Thoracic aorta endothelial cell (primary cell): ENCODE measurements around the gene DCST1. TPM values are rescaled to one million over a fixed set of nuclear protein-coding genes. Genes with fewer than 3 reads are reported as not detected.

Source experiments
- total RNA-seq: library from RNA; depleted of rRNA; stranded (reverse); fragments of >200 nt; gene quantifications from 2 replicates; pipeline ENCODE4 v1.2.3, GENCODE V29; 2012

The DCST1 gene, protein sequence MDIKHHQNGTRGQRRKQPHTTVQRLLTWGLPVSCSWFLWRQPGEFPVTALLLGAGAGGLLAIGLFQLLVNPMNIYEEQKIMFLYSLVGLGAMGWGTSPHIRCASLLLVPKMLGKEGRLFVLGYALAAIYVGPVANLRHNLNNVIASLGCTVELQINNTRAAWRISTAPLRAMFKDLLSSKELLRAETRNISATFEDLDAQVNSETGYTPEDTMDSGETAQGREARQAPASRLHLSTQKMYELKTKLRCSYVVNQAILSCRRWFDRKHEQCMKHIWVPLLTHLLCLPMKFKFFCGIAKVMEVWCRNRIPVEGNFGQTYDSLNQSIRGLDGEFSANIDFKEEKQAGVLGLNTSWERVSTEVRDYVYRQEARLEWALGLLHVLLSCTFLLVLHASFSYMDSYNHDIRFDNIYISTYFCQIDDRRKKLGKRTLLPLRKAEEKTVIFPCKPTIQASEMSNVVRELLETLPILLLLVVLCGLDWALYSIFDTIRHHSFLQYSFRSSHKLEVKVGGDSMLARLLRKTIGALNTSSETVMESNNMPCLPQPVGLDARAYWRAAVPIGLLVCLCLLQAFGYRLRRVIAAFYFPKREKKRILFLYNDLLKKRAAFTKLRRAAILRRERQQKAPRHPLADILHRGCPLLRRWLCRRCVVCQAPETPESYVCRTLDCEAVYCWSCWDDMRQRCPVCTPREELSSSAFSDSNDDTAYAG
- total RNA-seq = not detected in 2 replicates

DNA sequence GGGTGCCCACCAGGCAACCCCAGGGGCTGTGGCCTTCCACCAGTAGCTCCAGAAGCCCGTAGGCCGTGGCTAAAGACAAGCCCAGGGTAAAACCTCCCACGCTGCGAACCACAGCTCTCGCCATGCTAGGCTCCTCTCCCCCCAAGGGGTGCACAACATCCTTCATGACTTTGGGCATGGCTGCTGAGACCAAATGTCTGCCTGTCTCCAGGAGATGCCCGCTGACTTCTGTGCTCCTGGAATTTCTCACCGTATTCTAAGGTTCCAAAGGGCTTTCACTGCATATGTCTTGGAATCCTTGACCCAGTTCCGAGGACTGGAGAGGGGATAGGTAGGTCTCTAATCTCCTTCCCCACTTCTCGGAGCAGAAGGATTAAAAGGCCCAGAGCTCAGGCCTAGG lies at the start of gene DCST1, which contains the start of gene DCST2:
DCST1 (plus strand) TSS at position 301 of the 400 bp plus-strand sequence. CDS start 213 bp downstream, outside the sequence.
DCST2 (minus strand) TSS at position 258 of the 400 bp plus-strand sequence; CDS start at position 178, 80 bp downstream.

DNA sequence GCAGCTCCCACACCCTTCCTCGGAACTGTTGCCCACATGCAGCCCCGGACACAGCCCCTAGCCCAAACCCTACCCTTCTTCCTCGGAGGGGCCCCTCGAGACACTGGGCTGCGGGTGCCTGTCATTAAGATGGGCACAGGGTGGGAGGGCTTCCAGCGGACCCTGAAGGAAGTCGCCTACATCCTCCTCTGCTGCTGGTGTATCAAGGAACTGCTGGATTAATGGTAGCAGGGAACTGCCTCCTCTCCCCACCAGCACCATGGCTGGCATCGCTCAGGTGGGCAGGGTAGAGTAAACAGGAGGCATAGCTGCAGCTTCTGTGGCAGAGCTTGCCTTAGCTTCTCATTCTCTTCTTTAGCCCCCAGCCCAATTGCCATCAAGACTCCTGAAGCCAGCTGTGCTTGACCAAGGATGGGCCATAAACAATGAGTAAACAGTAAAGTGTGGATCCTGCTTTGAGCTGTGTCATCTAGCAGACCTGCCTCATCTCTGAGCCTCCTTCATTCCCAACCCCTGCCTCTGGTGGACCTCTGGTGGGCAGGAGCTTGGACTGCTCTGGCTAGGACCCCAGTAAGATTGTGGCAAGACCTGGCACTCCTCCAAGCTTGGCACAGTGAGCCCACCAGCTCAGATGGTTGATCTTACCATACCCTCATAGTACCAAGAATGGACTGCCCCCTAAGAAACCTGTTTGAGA lies 39.9 kb upstream of the DCST1 start, which contains the start of gene LENEP:
LENEP (plus strand) TSS at position 15 of the 697 bp plus-strand sequence; CDS start at position 37, 22 bp downstream.

DNA sequence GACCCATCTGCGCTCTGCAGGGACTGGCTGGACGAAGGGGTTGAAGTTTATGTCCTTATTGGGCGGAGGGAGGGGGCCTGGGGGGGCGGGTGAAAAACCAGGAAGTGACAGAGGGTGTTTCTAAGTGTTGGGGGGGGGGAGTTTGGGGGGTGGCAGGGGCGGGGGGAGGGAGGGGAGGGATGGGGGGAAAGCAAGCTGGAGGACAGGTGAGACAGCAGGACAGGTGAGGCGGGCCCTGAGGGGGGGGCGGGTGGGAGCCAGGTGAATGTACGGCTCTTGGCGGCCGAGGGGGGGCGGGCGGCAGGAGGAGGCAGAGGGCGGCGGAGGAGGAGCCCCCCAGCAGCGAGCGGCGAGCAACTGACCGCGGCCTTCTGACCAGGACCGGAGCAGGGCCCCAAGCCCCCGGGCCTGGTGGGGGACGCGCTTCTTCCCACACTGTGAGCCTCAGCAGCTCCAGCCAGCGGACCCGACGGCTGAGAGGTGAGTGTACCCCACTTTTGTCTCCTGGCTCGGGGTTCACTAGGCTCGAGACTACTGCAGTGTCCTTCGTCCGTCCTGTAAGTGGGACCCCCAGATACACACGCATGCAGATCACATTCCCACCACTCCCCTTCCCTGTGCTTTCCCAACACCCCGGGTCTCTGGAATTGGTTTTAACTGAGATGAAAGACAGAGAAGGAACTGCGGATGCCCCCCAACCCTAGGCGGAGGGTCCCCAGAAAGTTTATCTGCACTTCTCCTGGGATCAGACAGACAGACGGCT lies 31.0 kb upstream of the DCST1 start, which contains the start of gene ZBTB7B:
ZBTB7B (plus strand) TSS at position 339 of the 763 bp plus-strand sequence. CDS start 11,859 bp downstream, outside the sequence.

DNA sequence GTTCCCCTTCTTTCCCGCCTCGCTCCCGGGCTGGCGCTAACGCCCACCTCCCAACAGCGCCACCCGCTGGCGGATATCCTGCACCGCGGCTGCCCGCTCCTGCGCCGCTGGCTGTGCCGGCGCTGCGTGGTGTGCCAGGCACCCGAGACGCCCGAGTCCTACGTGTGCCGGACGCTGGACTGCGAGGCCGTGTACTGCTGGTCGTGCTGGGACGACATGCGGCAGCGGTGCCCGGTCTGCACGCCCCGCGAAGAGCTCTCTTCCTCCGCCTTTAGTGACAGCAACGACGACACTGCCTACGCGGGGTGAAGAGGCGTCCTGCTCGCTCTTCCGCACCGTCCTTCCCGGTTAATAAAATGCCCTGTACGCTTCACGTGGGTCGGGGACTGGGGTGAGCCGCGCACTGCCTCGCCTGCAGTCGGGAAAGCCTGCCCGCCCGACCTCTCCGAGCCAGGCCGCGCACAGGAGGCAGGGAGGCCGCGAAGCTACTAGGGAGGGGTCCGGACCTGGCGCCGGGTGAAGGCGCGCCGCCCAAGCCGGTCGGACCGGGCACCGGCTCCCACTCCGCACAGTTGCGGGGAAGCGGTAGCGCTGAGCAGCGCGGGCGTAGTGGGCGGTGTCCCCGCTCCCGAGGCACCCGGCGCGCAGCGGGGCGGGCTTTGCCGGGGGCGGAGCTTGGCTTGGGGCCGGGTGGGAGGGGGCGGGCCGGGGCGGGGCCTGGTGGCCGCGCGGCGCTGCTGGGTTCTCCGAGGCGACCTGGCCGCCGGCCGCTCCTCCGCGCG lies 17.1 kb downstream of the DCST1 start, which contains the start of gene ADAM15:
ADAM15 (plus strand) TSS at position 757 of the 782 bp plus-strand sequence. CDS start 71 bp downstream, outside the sequence.

DNA sequence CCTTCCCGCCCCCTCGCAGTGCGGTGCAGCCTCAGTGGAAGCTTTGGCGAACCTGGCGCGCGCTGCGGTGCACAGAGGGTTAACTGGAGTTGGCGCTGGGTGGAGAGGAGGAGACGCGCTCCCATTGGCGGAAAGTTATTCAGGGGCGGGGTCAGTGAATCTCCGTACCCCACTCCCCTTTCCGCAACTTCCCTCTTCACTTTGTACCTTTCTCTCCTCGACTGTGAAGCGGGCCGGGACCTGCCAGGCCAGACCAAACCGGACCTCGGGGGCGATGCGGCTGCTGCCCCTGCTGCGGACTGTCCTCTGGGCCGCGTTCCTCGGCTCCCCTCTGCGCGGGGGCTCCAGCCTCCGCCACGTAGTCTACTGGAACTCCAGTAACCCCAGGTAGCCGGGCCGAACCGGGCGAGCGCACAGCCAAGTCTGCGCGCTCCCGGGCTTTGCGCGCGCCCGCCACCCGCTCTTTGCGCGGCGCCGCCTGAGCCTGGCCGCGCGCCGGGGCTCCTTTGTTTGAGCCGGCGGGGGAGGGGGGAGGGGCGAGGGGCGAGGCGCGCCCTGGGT lies 30.0 kb downstream of the DCST1 start, which contains the start of gene EFNA4:
EFNA4 (plus strand) TSS at position 191 of the 561 bp plus-strand sequence; CDS start at position 275, 84 bp downstream.

DNA sequence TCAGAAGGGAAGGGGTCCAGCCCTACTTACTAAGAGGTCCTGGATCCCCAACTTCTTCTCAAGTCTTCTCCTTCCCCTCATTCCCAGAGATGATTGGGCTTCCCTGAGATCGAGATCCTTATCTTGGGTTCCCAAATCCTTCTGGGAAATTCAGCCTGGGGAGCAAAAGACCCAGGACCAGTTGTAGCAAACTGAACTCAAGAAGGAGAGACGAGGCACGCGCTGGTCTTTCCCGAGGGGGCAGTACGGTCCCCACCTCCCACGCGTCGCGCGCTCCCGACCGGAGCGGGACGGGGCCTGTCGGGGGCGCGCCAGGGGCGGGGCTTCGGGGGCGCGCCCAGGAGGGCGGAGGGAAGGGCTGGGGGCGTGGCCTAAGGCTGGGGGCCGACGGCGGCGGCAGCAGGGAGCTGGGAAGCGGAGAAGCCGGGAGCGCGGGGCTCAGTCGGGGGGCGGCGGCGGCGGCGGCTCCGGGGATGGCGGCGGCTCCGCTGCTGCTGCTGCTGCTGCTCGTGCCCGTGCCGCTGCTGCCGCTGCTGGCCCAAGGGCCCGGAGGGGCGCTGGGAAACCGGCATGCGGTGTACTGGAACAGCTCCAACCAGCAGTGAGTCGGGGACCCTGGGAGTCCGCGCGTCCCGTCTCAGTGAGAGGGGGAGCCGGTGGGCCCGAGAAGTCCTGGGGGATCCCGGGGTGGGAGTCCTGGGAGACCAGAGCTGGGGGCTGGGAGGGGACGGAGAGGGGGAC lies 45.0 kb downstream of the DCST1 start, which contains the start of gene EFNA3:
EFNA3 (plus strand) TSS at position 369 of the 741 bp plus-strand sequence; CDS start at position 474, 105 bp downstream.

Other genes starting within 250 kb of the DCST1 start
- 0.40 and 0.93 TPM in 2 replicates for gene KCNN3, start 163.5 kb upstream of the DCST1 start, total RNA-seq
- 9.2 and 10.5 TPM in 2 replicates for gene PMVK, start 97.1 kb upstream of the DCST1 start, total RNA-seq
- gene PBXIP1, start 77.7 kb upstream of the DCST1 start, total RNA-seq = 41.5 and 42.0 TPM in 2 replicates
- gene PYGO2, start 72.0 kb upstream of the DCST1 start, total RNA-seq = 11.3 and 12.6 TPM in 2 replicates
- gene SHC1, start 63.1 kb upstream of the DCST1 start, total RNA-seq = 248 and 273 TPM in 2 replicates
- gene CKS1B, start 59.1 kb upstream of the DCST1 start, total RNA-seq = 116 and 126 TPM in 2 replicates
- gene FLAD1, start 50.5 kb upstream of the DCST1 start, total RNA-seq = 21.6 and 22.3 TPM in 2 replicates
- gene LENEP, start 40.2 kb upstream of the DCST1 start, total RNA-seq = 0.40 TPM in 1 of 2 replicates, not detected in the other
- gene ZBTB7B, start 31.0 kb upstream of the DCST1 start, total RNA-seq = 10.2 and 15.0 TPM in 2 replicates
- 0.29 TPM in 1 of 2 replicates, not detected in the other for gene DCST2, start within 50 bp of the DCST1 start, total RNA-seq
- gene ADAM15, start 17.5 kb downstream of the DCST1 start, total RNA-seq = 172 and 268 TPM in 2 replicates
- 4.0 and 7.0 TPM in 2 replicates for gene EFNA4, start 29.9 kb downstream of the DCST1 start, total RNA-seq
- gene EFNA3, start 45.0 kb downstream of the DCST1 start, total RNA-seq = 0.66 and 1.9 TPM in 2 replicates
- gene EFNA1, start 94.1 kb downstream of the DCST1 start, total RNA-seq = 30.5 and 45.1 TPM in 2 replicates
- 24.3 and 39.1 TPM in 2 replicates for gene SLC50A1, start 102.0 kb downstream of the DCST1 start, total RNA-seq
- gene DPM3, start 106.7 kb downstream of the DCST1 start, total RNA-seq = 23.7 and 37.9 TPM in 2 replicates
- gene KRTCAP2, start 139.5 kb downstream of the DCST1 start, total RNA-seq = 77.7 and 105 TPM in 2 replicates
- 5.7 and 7.2 TPM in 2 replicates for gene TRIM46, start 140.0 kb downstream of the DCST1 start, total RNA-seq
- gene THBS3, start 174.1 kb downstream of the DCST1 start, total RNA-seq = 8.5 and 9.1 TPM in 2 replicates
- gene MTX1, start 174.9 kb downstream of the DCST1 start, total RNA-seq = 36.7 and 43.9 TPM in 2 replicates
- 11.8 and 15.3 TPM in 2 replicates for gene ENTREP3, start 221.7 kb downstream of the DCST1 start, total RNA-seq
- 36.3 and 45.4 TPM in 2 replicates for gene SCAMP3, start 228.5 kb downstream of the DCST1 start, total RNA-seq
- 33.8 and 34.6 TPM in 2 replicates for gene CLK2, start 239.7 kb downstream of the DCST1 start, total RNA-seq
- 0.40 and 0.65 TPM in 2 replicates for gene HCN3, start 243.6 kb downstream of the DCST1 start, total RNA-seq